Tibial nerve (tissue), 4 donors: ENCODE results near the gene STING1. TPM values are rescaled to one million over a fixed set of nuclear protein-coding genes. Genes with fewer than 3 reads are reported as not detected.
"Not testable (repeated sequence)": the region's sequence is repeated elsewhere in the genome, so short reads cannot be mapped to it uniquely, and the experiment has no call there.

ENCODE experiments used
- DNase-seq, 2 donors: peaks; one replicate each; pipeline ENCODE4 v3.0.0-alpha.2; 2019; ENCODE audit warnings: low spot score in 2 of 2
- H3K27ac ChIP-seq, 4 donors: fragments of 200-600 bp; sonication (generic) in 3 of 4; one replicate each; pipeline ENCODE4 v1.5.1; 2017 to 2019; ENCODE audit warnings: mild to moderate bottlenecking in 1 of 4
- H3K27me3 ChIP-seq, 2 donors: fragments of 200-600 bp; sonication (generic) in 1 of 2; one replicate each; pipeline versions ENCODE4 v1.5.1 to v1.6.0; 2017 to 2019
- H3K36me3 ChIP-seq, 3 donors: fragments of 200-600 bp; sonication (generic); one replicate each; pipeline ENCODE4 v1.5.1; 2018 to 2019
- H3K4me1 ChIP-seq, 4 donors: fragments of 200-600 bp; sonication (generic) in 3 of 4; one replicate each; pipeline ENCODE4 v1.5.1; 2017 to 2019
- H3K4me3 ChIP-seq, 4 donors: fragments of 200-600 bp; sonication (generic) in 3 of 4; one replicate each; pipeline ENCODE4 v1.5.1; 2017 to 2019; ENCODE audit warnings: mild to moderate bottlenecking in 1 of 4, moderate library complexity in 1 of 4
- H3K9me3 ChIP-seq, 4 donors: fragments of 200-600 bp; sonication (generic) in 3 of 4; one replicate each; pipeline ENCODE4 v1.5.1; 2017 to 2019
- CTCF ChIP-seq, 5 experiments: fragments of 200-600 bp in 3 of 5; fragments of 450-650 bp in 2 of 5; sonication (generic) in 3 of 5; IDR thresholded peaks; one replicate each; pipeline ENCODE4 v1.5.1; 2016 to 2019; ENCODE audit warnings: antibody characterized with exemption in 5 of 5, mild to moderate bottlenecking in 3 of 5, moderate library complexity in 2 of 5
- EP300 ChIP-seq, 2 donors: sonication (generic); formaldehyde crosslinking; IDR thresholded peaks; one replicate each; pipeline ENCODE4 v1.6.1; 2017; ENCODE audit warnings: antibody characterized with exemption in 2 of 2, mild to moderate bottlenecking in 1 of 2
- POLR2A ChIP-seq, 2 donors: fragments of 450-650 bp; IDR thresholded peaks; one replicate each; pipeline ENCODE4 v1.6.1; 2017; ENCODE audit warnings: antibody characterized with exemption in 2 of 2, mild to moderate bottlenecking in 2 of 2, moderate library complexity in 2 of 2
- WGBS, 2 donors: methylation state at CpG; one replicate each; pipeline ENCODE4 v1.1.5; 2018; 5-methylcytosine and 5-hydroxymethylcytosine counted together
- total RNA-seq, 4 donors: library from RNA; depleted of rRNA; stranded (reverse); fragments of >200 nt; gene quantifications; one replicate each; pipeline ENCODE4 v1.1.0, GENCODE V29; 2016

The STING1 gene
- total RNA-seq, 4 donors from 2014 or later, result 48.1 to 102 (median 73.1) TPM

GRCh38 chr5:139488260-139488659 lies 5.7 kb upstream of the STING1 start:
- no peak for DNase-seq
- H3K4me1 ChIP-seq, result peaks cover 0 to 25% (median 4%) of the 10 kb centered on the region in 4 donors
- no peaks in the 10 kb centered on the region for H3K9me3 ChIP-seq
- H3K27ac ChIP-seq, result peak overlapping the region in 2 of 4 donors; percentile 16 to 45
- no peaks in the 10 kb centered on the region for H3K36me3 ChIP-seq
- no peaks in the 10 kb centered on the region for H3K27me3 ChIP-seq
- TF ChIP-seq EP300 (IDR thresholded peaks at IDR 0.05) (peak in 1 of 2 donors; percentile 30), CTCF (IDR thresholded peaks at IDR 0.05) (no peak), POLR2A (IDR thresholded peaks at IDR 0.05) (no peak)
- 57 to 64% methylated on average over 3 of the region's 3 CpGs for WGBS, 2 donors
- no peak overlapping the region for H3K4me3 ChIP-seq

GRCh38 chr5:139486201-139486600 lies 3.6 kb upstream of the STING1 start:
- no peaks in the 10 kb centered on the region for H3K9me3 ChIP-seq
- H3K27ac ChIP-seq, result no peak overlapping the region
- DNase-seq, result no peak
- H3K36me3 ChIP-seq, result no peaks in the 10 kb centered on the region
- 69 to 70% methylated on average over 7 of the region's 7 CpGs for WGBS, 2 donors
- H3K4me3 ChIP-seq, result no peak overlapping the region
- peaks cover 0 to 33% (median 9%) of the 10 kb centered on the region in 4 donors for H3K4me1 ChIP-seq
- no peaks in the 10 kb centered on the region for H3K27me3 ChIP-seq
- no peak for TF ChIP-seq POLR2A (IDR thresholded peaks at IDR 0.05)
- no peak for TF ChIP-seq EP300 (IDR thresholded peaks at IDR 0.05)
- no peak for TF ChIP-seq CTCF (IDR thresholded peaks at IDR 0.05)

- Histone ChIP-seq H3K27ac (peak overlapping the region; percentile 73 to 95 (median 90)), H3K4me3 (peak overlapping the region in 3 of 4 donors; percentile 48 to 59 (median 51)), H3K4me1 (peaks cover 0 to 58% (median 11%) of the 10 kb centered on the region in 4 donors), H3K36me3 (peaks cover 0 to 14% (median 0%) of the 10 kb centered on the region in 3 donors)
- H3K9me3 ChIP-seq, H3K27me3 ChIP-seq: not testable (repeated sequence)
- DNase-seq, result peak in 1 of 2 donors; percentile 45
- WGBS, 2 donors, result 63 to 72% methylated on average over 6 of the region's 6 CpGs
These were observed 291 bp upstream of the STING1 start for GRCh38 chr5:139482890-139483208.

- Histone ChIP-seq H3K36me3 (peaks cover 0 to 26% (median 0%) of the 10 kb centered on the region in 3 donors), H3K4me3 (peak overlapping the region; percentile 23 to 59 (median 50)), H3K4me1 (peaks cover 0 to 58% (median 11%) of the 10 kb centered on the region in 4 donors), H3K27me3 (no peaks in the 10 kb centered on the region), H3K27ac (peak overlapping the region; percentile 73 to 95 (median 90)), H3K9me3 (no peaks in the 10 kb centered on the region)
- DNase-seq, result no peak
- 38 to 57% methylated on average over 5 of the region's 5 CpGs for WGBS, 2 donors
- TF ChIP-seq CTCF (IDR thresholded peaks at IDR 0.05) (peak in 1 of 5 experiments; percentile 19), POLR2A (IDR thresholded peaks at IDR 0.05) (no peak)
These were observed 943 bp downstream of the STING1 start for GRCh38 chr5:139481580-139482049.

- 59% methylated on average over 12 of the region's 12 CpGs; no CpG with 5 or more reads in 1 of the 2 donors for WGBS, 2 donors
These were observed 1.4 kb downstream of the STING1 start for GRCh38 chr5:139481122-139481533.

GRCh38 chr5:139479729-139480128 lies 2.8 kb downstream of the STING1 start:
- H3K9me3 ChIP-seq, H3K4me3 ChIP-seq, H3K27me3 ChIP-seq, DNase-seq, H3K27ac ChIP-seq: not testable (repeated sequence)
- Histone ChIP-seq H3K4me1 (peaks cover 0 to 62% (median 14%) of the 10 kb centered on the region in 4 donors), H3K36me3 (peaks cover 0 to 43% (median 0%) of the 10 kb centered on the region in 3 donors)
- WGBS, 2 donors, result 94 to 98% methylated on average over 4 of the region's 4 CpGs

More at GRCh38 chr5:139481122-139481533, 1.4 kb downstream of the STING1 start:
- TF ChIP-seq CTCF (IDR thresholded peaks at IDR 0.05) (no peak), EP300 (IDR thresholded peaks at IDR 0.05) (no peak)
- Histone ChIP-seq H3K4me3 (peak overlapping the region; percentile 23 to 59 (median 50)), H3K27ac (peak overlapping the region; percentile 73 to 95 (median 90)), H3K9me3 (no peaks in the 10 kb centered on the region), H3K4me1 (peaks cover 0 to 58% (median 11%) of the 10 kb centered on the region in 4 donors), H3K27me3 (no peaks in the 10 kb centered on the region), H3K36me3 (peaks cover 0 to 31% (median 0%) of the 10 kb centered on the region in 3 donors)
- DNase-seq, result no peak

GRCh38 chr5:139478657-139479423 lies 3.7 kb downstream of the STING1 start:
- 76 to 83% methylated on average over 9 of the region's 9 CpGs for WGBS, 2 donors
- not testable (repeated sequence) for H3K27me3 ChIP-seq, H3K4me3 ChIP-seq, DNase-seq, H3K9me3 ChIP-seq
- H3K4me1 ChIP-seq, result peaks cover 0 to 66% (median 19%) of the 10 kb centered on the region in 4 donors
- H3K27ac ChIP-seq, result peak overlapping the region in 1 of 4 donors; percentile 36
- H3K36me3 ChIP-seq, result peaks cover 0 to 43% (median 0%) of the 10 kb centered on the region in 3 donors
